ENCODE results near the gene SND1. TPM values are rescaled to one million over a fixed set of nuclear protein-coding genes. Genes with fewer than 3 reads are reported as not detected.

SND1 gene
- polyA plus RNA-seq, 1 donor = 144 TPM

DNA sequence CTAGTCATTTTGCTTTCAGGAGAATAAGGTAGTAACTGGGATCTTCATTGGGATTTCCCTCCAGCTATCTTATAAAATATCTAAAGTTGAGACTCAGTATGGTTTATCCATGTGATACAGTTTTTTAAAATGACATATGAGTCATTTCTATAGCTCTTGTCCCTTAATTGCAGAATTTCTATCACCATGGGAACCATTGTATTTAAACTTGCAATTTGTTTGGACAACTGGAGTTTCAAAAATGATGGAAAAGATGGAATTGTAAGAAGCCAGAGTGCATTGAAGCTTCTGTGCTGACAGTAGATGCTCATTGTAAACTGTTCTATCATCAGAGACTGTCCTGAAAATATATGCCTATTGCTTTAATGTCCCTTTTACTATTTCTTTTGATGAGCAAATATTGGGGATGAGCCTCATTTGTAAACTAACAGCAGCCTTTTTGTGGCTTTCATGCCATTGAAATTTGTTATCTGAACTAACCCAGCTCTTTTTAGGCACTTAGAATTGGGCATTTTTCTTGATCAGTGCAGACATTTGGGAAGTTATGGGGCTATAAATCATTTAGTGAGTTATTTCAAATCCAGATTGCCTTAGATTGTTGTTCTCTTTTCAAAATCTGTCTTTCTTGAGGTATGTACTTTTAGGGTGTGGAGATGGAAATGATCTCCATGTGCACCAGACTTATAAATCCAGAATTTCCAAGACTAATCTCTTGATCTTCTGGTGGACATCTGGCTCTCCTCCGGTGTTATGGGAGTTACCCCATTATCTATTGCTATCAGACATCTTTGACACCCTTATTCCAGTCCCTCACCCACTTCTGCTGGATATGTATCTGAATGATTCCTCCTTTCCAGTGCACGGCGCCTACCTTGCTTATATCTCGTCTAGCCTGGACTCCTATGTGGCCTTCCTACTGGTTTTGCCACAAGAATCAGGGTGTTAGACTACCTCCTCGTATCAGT lies 159.0 kb downstream of the SND1 start:
- Histone ChIP-seq H3K27ac (ENCODE audit: low read length) (no peak overlapping the region), H3K4me3 (ENCODE audit: low read length) (no peak overlapping the region), H3K36me3 (ENCODE audit: control insufficient read depth, insufficient read depth, low read length) (peaks cover 12% of the 10 kb centered on the region), H3K9me3 (ENCODE audit: control insufficient read depth, low read depth, low read length) (no peaks in the 10 kb centered on the region), H3K4me1 (ENCODE audit: control insufficient read depth, insufficient read depth, low read length) (no peaks in the 10 kb centered on the region), H3K27me3 (ENCODE audit: control insufficient read depth, insufficient read depth, low read length) (no peaks in the 10 kb centered on the region)
- no peak for DNase-seq
- WGBS (ENCODE audit: insufficient coverage, low lambda C conversion rate) = 100% methylated on average over 1 of the region's 5 CpGs

DNA sequence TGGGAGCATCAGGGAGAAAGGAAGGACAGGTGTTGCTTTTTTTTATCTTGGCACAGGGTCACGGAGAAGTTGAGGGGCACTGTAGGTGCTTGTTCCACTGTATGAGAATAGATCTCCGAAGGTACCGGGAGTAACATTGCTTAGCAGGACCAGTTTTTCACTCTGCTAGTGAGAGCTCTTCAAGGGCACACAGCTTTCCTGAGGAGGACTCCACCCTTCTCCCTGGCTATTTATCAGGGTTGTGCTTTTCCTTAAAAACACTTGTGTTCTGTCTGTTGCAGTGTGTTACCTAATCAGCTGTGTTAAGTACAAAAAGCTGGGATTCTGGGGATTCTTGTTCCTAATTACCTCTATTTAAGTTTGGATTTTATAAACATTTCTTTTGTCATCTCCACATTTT lies 160.5 kb downstream of the SND1 start:
- H3K36me3 ChIP-seq (ENCODE audit: control insufficient read depth, insufficient read depth, low read length) = peaks cover 11% of the 10 kb centered on the region
- H3K4me3 ChIP-seq (ENCODE audit: low read length) = no peak overlapping the region
- no peaks in the 10 kb centered on the region for H3K4me1 ChIP-seq (ENCODE audit: control insufficient read depth, insufficient read depth, low read length)
- H3K9me3 ChIP-seq (ENCODE audit: control insufficient read depth, low read depth, low read length) = no peaks in the 10 kb centered on the region
- H3K27ac ChIP-seq (ENCODE audit: low read length) = no peak overlapping the region
- no peaks in the 10 kb centered on the region for H3K27me3 ChIP-seq (ENCODE audit: control insufficient read depth, insufficient read depth, low read length)
- WGBS (ENCODE audit: insufficient coverage, low lambda C conversion rate) = no CpG with 5 or more reads among the region's 3 CpGs
- DNase-seq = no peak

DNA sequence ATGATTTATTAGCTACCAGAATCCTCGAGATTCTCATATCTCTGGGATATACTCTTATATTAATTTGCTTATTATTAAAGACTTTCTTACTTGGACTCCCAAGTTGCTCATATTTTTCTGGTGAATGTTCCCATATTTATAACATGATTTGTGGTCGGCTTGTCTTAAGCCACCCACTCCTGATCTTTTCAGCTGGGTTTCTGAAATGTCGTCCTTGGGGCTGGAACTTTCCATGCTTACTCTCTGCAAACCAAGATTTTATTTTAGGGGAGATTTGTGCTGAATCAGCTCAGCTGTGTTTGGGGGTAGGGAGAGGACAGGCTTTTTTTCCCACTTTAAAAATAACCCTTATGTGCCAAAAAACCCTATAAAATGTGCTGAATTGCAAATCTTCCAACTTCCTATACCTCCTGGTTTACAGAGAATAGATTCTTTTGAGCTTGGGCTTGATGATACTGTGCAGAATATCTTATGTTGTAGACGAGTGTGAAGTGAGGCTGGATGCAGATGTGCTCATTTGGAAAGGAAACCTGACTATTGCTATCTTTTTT lies 162.1 kb downstream of the SND1 start:
- no peaks in the 10 kb centered on the region for H3K9me3 ChIP-seq (ENCODE audit: control insufficient read depth, low read depth, low read length)
- H3K4me1 ChIP-seq (ENCODE audit: control insufficient read depth, insufficient read depth, low read length) = no peaks in the 10 kb centered on the region
- no peak overlapping the region for H3K4me3 ChIP-seq (ENCODE audit: low read length)
- no peak overlapping the region for H3K27ac ChIP-seq (ENCODE audit: low read length)
- WGBS (ENCODE audit: insufficient coverage, low lambda C conversion rate) = no CpG with 5 or more reads among the region's 4 CpGs
- peaks cover 4% of the 10 kb centered on the region for H3K36me3 ChIP-seq (ENCODE audit: control insufficient read depth, insufficient read depth, low read length)
- no peak for DNase-seq
- no peaks in the 10 kb centered on the region for H3K27me3 ChIP-seq (ENCODE audit: control insufficient read depth, insufficient read depth, low read length)

DNA sequence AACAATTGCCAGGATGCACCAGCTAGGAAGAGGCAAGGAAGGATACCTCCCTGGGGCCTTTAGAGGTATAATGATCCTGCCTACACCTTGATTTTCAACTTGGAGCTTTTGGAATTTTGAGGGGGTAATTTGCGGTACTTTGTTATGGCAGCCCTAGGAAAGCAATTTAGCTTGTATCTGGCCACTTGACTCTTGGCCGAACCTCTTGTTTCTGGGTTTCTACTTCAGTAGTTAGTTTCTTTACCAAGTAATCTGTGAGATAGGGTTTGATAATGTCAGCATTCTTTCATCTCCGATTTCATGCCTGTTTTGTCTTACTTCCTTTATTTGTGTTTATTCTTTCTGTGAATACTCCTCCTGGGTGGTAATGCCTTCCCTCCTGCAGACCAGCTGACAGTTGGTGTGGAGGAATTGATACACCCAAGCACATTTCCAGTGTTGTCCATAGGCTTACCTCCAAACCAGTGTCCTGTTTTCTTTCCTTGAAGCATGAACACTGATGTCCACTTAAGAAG lies 163.7 kb downstream of the SND1 start:
- no peaks in the 10 kb centered on the region for H3K27me3 ChIP-seq (ENCODE audit: control insufficient read depth, insufficient read depth, low read length)
- no peak overlapping the region for H3K27ac ChIP-seq (ENCODE audit: low read length)
- H3K36me3 ChIP-seq (ENCODE audit: control insufficient read depth, insufficient read depth, low read length) = no peaks in the 10 kb centered on the region
- peaks cover 6% of the 10 kb centered on the region for H3K4me1 ChIP-seq (ENCODE audit: control insufficient read depth, insufficient read depth, low read length)
- DNase-seq = no peak
- WGBS (ENCODE audit: insufficient coverage, low lambda C conversion rate) = 63% methylated on average over 1 of the region's 3 CpGs
- H3K4me3 ChIP-seq (ENCODE audit: low read length) = no peak overlapping the region
- no peaks in the 10 kb centered on the region for H3K9me3 ChIP-seq (ENCODE audit: control insufficient read depth, low read depth, low read length)

DNA sequence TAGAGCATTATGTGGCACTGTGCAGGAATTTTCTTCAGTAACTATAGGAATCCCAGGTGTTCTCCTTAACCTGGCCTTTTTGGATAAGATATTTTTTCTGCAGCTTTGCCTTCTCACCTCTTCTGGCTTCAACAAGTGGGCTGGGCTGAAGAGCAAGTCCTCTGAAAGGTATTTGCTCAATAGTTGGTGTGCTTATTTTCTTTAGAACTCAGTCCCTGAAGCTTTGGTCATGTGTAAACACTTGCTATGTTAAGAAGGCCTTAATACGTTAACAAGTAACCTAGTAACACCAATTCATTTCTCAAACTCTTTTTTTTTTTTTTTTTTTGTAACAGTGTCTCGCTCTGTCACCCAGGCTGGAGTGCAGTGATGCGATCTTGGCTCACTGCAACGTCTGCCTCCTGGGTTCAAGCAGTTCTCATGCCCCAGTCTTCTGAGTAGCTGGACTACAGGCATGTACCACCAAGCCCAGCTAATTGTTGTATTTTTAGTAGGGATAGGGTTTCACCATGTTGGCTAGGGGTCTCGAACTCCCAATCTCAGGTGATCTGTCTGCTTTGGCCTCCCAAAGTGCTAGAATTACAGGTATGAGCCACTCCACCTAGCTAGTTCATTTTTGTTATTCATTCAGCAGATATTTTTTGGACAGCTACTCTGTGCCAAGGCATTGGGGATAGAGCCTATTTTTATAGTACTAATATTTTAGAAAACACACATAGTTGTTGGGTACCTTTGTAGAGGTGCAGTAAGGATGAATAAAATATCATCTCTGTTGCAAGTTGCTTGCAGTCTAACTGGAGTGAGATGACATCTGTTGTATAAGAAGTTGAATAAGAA lies 164.6 kb downstream of the SND1 start:
- H3K27me3 ChIP-seq (ENCODE audit: control insufficient read depth, insufficient read depth, low read length) = no peaks in the 10 kb centered on the region
- H3K9me3 ChIP-seq (ENCODE audit: control insufficient read depth, low read depth, low read length) = no peaks in the 10 kb centered on the region
- WGBS (ENCODE audit: insufficient coverage, low lambda C conversion rate) = 86% methylated on average over 1 of the region's 5 CpGs
- no peak for DNase-seq
- H3K36me3 ChIP-seq (ENCODE audit: control insufficient read depth, insufficient read depth, low read length) = no peaks in the 10 kb centered on the region
- no peak overlapping the region for H3K27ac ChIP-seq (ENCODE audit: low read length)
- peaks cover 7% of the 10 kb centered on the region for H3K4me1 ChIP-seq (ENCODE audit: control insufficient read depth, insufficient read depth, low read length)
- H3K4me3 ChIP-seq (ENCODE audit: low read length) = no peak overlapping the region

DNA sequence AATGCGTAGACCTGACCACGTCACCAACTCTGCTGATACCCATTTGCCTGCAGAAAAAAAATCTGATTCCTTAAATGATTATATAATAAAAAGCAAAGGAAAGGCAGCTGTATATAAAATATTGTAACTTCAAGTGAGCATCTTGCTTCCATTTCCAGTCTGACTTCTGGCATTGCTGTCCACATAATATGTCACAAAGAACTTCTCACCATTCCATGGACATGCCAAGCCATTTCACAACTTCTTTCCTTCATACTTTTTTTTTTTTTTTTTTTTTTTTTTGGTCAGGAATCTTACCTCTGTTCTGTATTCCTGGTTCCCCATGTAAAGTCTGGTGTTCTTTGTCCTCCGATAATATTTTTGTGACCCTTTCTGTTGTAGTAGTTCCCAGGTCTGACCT lies 165.5 kb downstream of the SND1 start:
- Histone ChIP-seq H3K9me3 (ENCODE audit: control insufficient read depth, low read depth, low read length) (no peaks in the 10 kb centered on the region), H3K4me1 (ENCODE audit: control insufficient read depth, insufficient read depth, low read length) (peaks cover 7% of the 10 kb centered on the region), H3K27me3 (ENCODE audit: control insufficient read depth, insufficient read depth, low read length) (no peaks in the 10 kb centered on the region), H3K4me3 (ENCODE audit: low read length) (no peak overlapping the region), H3K36me3 (ENCODE audit: control insufficient read depth, insufficient read depth, low read length) (no peaks in the 10 kb centered on the region), H3K27ac (ENCODE audit: low read length) (no peak overlapping the region)
- no peak for DNase-seq
- 100% methylated on average over 2 of the region's 3 CpGs for WGBS (ENCODE audit: insufficient coverage, low lambda C conversion rate)

DNA sequence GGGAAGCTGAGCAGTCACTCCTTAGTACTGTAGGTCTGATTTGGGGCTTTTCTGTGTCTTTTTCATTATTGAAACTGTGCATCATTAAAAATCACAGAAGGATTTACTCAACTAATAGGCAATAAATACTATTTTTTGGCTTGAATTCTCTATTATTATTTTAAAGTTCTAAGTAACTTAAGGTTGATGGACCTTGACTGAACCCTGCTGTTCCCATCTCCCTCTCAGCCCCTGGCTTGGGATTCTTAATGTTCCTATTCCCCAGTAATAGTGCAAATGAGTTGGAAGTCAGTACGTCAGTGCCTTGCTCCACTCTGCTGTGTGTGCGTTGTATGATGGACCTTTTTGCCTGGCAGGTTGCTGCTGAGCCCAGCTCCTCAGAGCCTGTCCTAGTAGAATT lies 166.3 kb downstream of the SND1 start:
- no CpG with 5 or more reads among the region's 2 CpGs for WGBS (ENCODE audit: insufficient coverage, low lambda C conversion rate)
- no peaks in the 10 kb centered on the region for H3K27me3 ChIP-seq (ENCODE audit: control insufficient read depth, insufficient read depth, low read length)
- no peaks in the 10 kb centered on the region for H3K36me3 ChIP-seq (ENCODE audit: control insufficient read depth, insufficient read depth, low read length)
- H3K9me3 ChIP-seq (ENCODE audit: control insufficient read depth, low read depth, low read length) = no peaks in the 10 kb centered on the region
- no peak for DNase-seq
- H3K27ac ChIP-seq (ENCODE audit: low read length) = no peak overlapping the region
- H3K4me1 ChIP-seq (ENCODE audit: control insufficient read depth, insufficient read depth, low read length) = peaks cover 7% of the 10 kb centered on the region
- no peak overlapping the region for H3K4me3 ChIP-seq (ENCODE audit: low read length)

DNA sequence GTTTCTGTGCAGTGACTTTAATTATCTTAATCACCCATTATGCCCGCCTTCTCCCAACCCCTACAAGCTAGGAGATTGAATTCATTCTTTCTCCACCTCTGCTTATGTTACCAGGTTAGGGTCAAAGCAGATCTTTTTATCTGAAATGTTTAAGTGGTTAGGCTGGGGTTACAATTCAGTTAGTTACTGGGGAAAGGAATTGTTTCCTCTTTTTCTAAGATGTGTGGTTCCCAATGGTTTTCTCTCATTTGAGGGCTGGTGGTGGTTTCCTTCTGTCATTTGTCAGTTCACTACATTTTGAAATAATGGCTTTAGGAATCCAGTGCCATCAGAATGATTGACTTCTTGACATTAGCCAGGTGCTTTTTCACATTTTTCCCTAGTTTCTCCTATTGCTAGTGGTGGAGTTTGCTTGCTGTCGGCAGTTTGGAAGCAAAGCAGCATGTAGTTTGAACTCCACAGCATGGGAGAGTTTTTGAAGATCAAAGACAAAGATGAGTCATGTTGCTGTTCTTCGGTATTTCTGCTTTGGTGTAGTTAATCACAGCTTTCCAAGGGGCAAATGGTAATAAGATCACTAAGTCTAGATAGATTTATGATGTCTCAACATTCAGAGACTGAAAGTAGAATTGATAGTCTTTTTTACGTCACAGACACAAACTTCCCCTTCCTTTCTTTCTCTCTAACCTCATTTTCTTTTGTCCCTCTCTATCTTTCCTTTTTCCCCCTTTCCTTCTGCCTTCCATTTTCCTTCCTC lies 168.2 kb downstream of the SND1 start:
- peak overlapping the region; percentile 17 for H3K27ac ChIP-seq (ENCODE audit: low read length)
- no peaks in the 10 kb centered on the region for H3K27me3 ChIP-seq (ENCODE audit: control insufficient read depth, insufficient read depth, low read length)
- no peaks in the 10 kb centered on the region for H3K36me3 ChIP-seq (ENCODE audit: control insufficient read depth, insufficient read depth, low read length)
- H3K4me3 ChIP-seq (ENCODE audit: low read length) = no peak overlapping the region
- DNase-seq = peak; percentile 44 to 74
- H3K4me1 ChIP-seq (ENCODE audit: control insufficient read depth, insufficient read depth, low read length) = peaks cover 7% of the 10 kb centered on the region
- H3K9me3 ChIP-seq (ENCODE audit: control insufficient read depth, low read depth, low read length) = no peaks in the 10 kb centered on the region
- WGBS (ENCODE audit: insufficient coverage, low lambda C conversion rate) = 44% methylated on average over 3 of the region's 4 CpGs

DNA sequence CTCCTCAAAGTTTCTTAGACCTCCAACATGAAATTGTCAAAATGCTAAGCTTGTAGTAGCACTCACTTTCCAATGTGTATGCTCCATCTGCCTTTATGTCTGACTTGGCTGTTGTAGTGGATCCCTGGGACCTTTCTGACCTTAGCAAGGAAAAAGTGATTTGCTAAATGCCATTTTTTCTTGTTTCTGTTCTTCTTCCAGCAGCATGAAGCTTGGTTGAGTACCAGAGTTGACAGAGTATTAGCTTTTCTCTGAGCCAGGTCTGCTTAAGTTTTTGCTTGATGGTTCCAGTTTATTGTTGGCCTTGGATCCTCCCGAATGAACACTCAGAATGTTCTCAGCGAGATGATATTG lies 168.7 kb downstream of the SND1 start:
- H3K4me3 ChIP-seq (ENCODE audit: low read length) = no peak overlapping the region
- 80% methylated on average over 1 of the region's 2 CpGs for whole genome bisulfite sequencing (ENCODE audit: insufficient coverage, low lambda C conversion rate)
- no peak for DNase-seq
- H3K9me3 ChIP-seq (ENCODE audit: control insufficient read depth, low read depth, low read length) = no peaks in the 10 kb centered on the region
- H3K36me3 ChIP-seq (ENCODE audit: control insufficient read depth, insufficient read depth, low read length) = no peaks in the 10 kb centered on the region
- peak overlapping the region; percentile 17 for H3K27ac ChIP-seq (ENCODE audit: low read length)
- H3K4me1 ChIP-seq (ENCODE audit: control insufficient read depth, insufficient read depth, low read length) = peaks cover 7% of the 10 kb centered on the region
- H3K27me3 ChIP-seq (ENCODE audit: control insufficient read depth, insufficient read depth, low read length) = no peaks in the 10 kb centered on the region

DNA sequence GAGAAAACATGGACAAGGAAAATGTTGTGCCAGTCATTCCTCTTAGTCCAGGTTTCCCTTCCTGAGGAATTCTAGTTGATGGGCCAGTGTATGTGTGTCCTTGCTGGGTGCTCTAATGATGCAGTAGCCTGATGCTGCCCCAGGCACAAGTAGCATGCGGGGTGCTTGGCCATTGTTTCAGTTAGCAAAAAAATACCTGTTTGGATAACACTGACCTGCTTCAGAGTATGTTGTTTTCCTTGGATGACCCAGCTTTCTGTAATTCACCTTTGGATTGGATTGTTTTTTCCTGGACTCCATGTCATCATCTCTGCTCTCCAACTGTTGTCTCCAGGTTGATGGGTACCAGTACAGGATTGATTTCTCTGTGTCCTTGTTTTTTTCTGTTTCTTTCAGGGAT lies 169.2 kb downstream of the SND1 start:
- no peak for DNase-seq
- H3K9me3 ChIP-seq (ENCODE audit: control insufficient read depth, low read depth, low read length) = no peaks in the 10 kb centered on the region
- WGBS (ENCODE audit: insufficient coverage, low lambda C conversion rate) = no CpG with 5 or more reads among the region's 1 CpG
- no peak overlapping the region for H3K27ac ChIP-seq (ENCODE audit: low read length)
- no peak overlapping the region for H3K4me3 ChIP-seq (ENCODE audit: low read length)
- no peaks in the 10 kb centered on the region for H3K27me3 ChIP-seq (ENCODE audit: control insufficient read depth, insufficient read depth, low read length)
- H3K4me1 ChIP-seq (ENCODE audit: control insufficient read depth, insufficient read depth, low read length) = peaks cover 7% of the 10 kb centered on the region
- H3K36me3 ChIP-seq (ENCODE audit: control insufficient read depth, insufficient read depth, low read length) = no peaks in the 10 kb centered on the region

All from large intestine (tissue), 3 donors.